ENCODE data around the gene TJP1.

GRCh38 chr15:29664406-29664805 is 157.9 kb downstream of the TJP1 start:
- TF ChIP-seq CTCF (IDR thresholded peaks at IDR 0.05) (no peak), SP1 (CRISPR knock-in tag; conservative IDR thresholded peaks at IDR 0.05) (no peak), FOXK1 (CRISPR knock-in tag; IDR thresholded peaks at IDR 0.05) (no peak), RORB (CRISPR knock-in tag; IDR thresholded peaks at IDR 0.05) (no peak), ESRRA (CRISPR knock-in tag; IDR thresholded peaks at IDR 0.05; ENCODE audit: borderline replicate concordance) (no peak), STAT6 (CRISPR knock-in tag; conservative IDR thresholded peaks at IDR 0.05; ENCODE audit: low read depth) (no peak), FOXP4 (CRISPR knock-in tag; IDR thresholded peaks at IDR 0.05) (no peak)
